ENCODE data around the gene STX1A.

GRCh38 chr7:73696372-73696771 lies 23.1 kb downstream of the STX1A start:
- TF ChIP-seq POLR2A (IDR thresholded peaks at IDR 0.05; ENCODE audit: low read depth, low read length), result no peak
- no peak for TF ChIP-seq POLR2AphosphoS5 (IDR thresholded peaks at IDR 0.05; ENCODE audit: low read depth, low read length)
- no peak for TF ChIP-seq TAF1 (IDR thresholded peaks at IDR 0.05; ENCODE audit: low read depth, low read length)
